ENCODE measurements around the gene SLC5A10.

Gene SLC5A10

GRCh38 chr17:19016881-19017280 lies 64.9 kb downstream of the SLC5A10 start:
- no peak overlapping the region for H3K4me2 ChIP-seq
- H3K27me3 ChIP-seq (ENCODE audit: insufficient read depth, low read depth) = peaks cover 4% of the 10 kb centered on the region; the same call in 1 of the 2 replicates
- H3K27ac ChIP-seq = no peak overlapping the region
- H3K36me3 ChIP-seq (ENCODE audit: insufficient read depth) = no peaks in the 10 kb centered on the region
- H3K79me2 ChIP-seq (ENCODE audit: insufficient read depth, low read depth) = no peaks in the 10 kb centered on the region
- H3K4me3 ChIP-seq (IDR thresholded peaks at IDR 0.05; ENCODE audit: insufficient read depth, low read depth, low read length) = no peak overlapping the region
- H2AFZ ChIP-seq (ENCODE audit: low read depth) = no peak overlapping the region
- H3K4me1 ChIP-seq (ENCODE audit: low read depth, poor library complexity, severe bottlenecking) = no peaks in the 10 kb centered on the region
- no peaks in the 10 kb centered on the region for H4K20me1 ChIP-seq (ENCODE audit: insufficient read depth)
- TF ChIP-seq CTCF (conservative IDR thresholded peaks at IDR 0.05; ENCODE audit: low read depth, low read length) = no peak
- no peak overlapping the region for H3K9ac ChIP-seq

- Histone ChIP-seq H3K79me2 (ENCODE audit: insufficient read depth, low read depth) (no peaks in the 10 kb centered on the region), H3K36me3 (ENCODE audit: insufficient read depth) (no peaks in the 10 kb centered on the region), H3K4me1 (ENCODE audit: low read depth, poor library complexity, severe bottlenecking) (no peaks in the 10 kb centered on the region), H3K4me3 (IDR thresholded peaks at IDR 0.05; ENCODE audit: insufficient read depth, low read depth, low read length) (no peak overlapping the region), H4K20me1 (ENCODE audit: insufficient read depth) (no peaks in the 10 kb centered on the region), H2AFZ (ENCODE audit: low read depth) (no peak overlapping the region), H3K27me3 (ENCODE audit: insufficient read depth, low read depth) (peaks cover 4% of the 10 kb centered on the region; the same call in 1 of the 2 replicates), H3K9ac (no peak overlapping the region), H3K27ac (no peak overlapping the region), H3K4me2 (no peak overlapping the region)
- no peak for TF ChIP-seq CTCF (conservative IDR thresholded peaks at IDR 0.05; ENCODE audit: low read depth, low read length)
Measured at GRCh38 chr17:19017401-19017800, 65.4 kb downstream of the SLC5A10 start.

- Histone ChIP-seq H3K9ac (no peak overlapping the region), H3K27ac (no peak overlapping the region), H3K4me1 (ENCODE audit: low read depth, poor library complexity, severe bottlenecking) (no peaks in the 10 kb centered on the region), H2AFZ (ENCODE audit: low read depth) (no peak overlapping the region), H3K27me3 (ENCODE audit: insufficient read depth, low read depth) (peaks cover 4% of the 10 kb centered on the region; the same call in 1 of the 2 replicates), H3K79me2 (ENCODE audit: insufficient read depth, low read depth) (no peaks in the 10 kb centered on the region), H3K4me2 (no peak overlapping the region), H4K20me1 (ENCODE audit: insufficient read depth) (no peaks in the 10 kb centered on the region), H3K4me3 (IDR thresholded peaks at IDR 0.05; ENCODE audit: insufficient read depth, low read depth, low read length) (no peak overlapping the region), H3K36me3 (ENCODE audit: insufficient read depth) (no peaks in the 10 kb centered on the region)
- no peak for TF ChIP-seq CTCF (conservative IDR thresholded peaks at IDR 0.05; ENCODE audit: low read depth, low read length)
Measured at GRCh38 chr17:19017804-19018599, 66.0 kb downstream of the SLC5A10 start.

GRCh38 chr17:19018600-19018950 lies 66.6 kb downstream of the SLC5A10 start:
- no peaks in the 10 kb centered on the region for H3K4me1 ChIP-seq (ENCODE audit: low read depth, poor library complexity, severe bottlenecking)
- H3K27me3 ChIP-seq (ENCODE audit: insufficient read depth, low read depth) = peaks cover 4% of the 10 kb centered on the region; the same call in 1 of the 2 replicates
- no peak overlapping the region for H3K4me2 ChIP-seq
- no peak overlapping the region for H3K27ac ChIP-seq
- H4K20me1 ChIP-seq (ENCODE audit: insufficient read depth) = no peaks in the 10 kb centered on the region
- no peaks in the 10 kb centered on the region for H3K36me3 ChIP-seq (ENCODE audit: insufficient read depth)
- H3K9ac ChIP-seq = no peak overlapping the region
- no peak for TF ChIP-seq CTCF (conservative IDR thresholded peaks at IDR 0.05; ENCODE audit: low read depth, low read length)
- no peak overlapping the region for H3K4me3 ChIP-seq (IDR thresholded peaks at IDR 0.05; ENCODE audit: insufficient read depth, low read depth, low read length)
- H2AFZ ChIP-seq (ENCODE audit: low read depth) = no peak overlapping the region
- H3K79me2 ChIP-seq (ENCODE audit: insufficient read depth, low read depth) = no peaks in the 10 kb centered on the region

Data from KMS-11 (cell line).